Hepatocyte (in vitro differentiated cells): ENCODE results near the gene OSBPL10.

ENCODE experiments used
- EZH2 ChIP-seq: fragments of 200-600 bp; sonication (generic); IDR thresholded peaks from 2 replicates; pipeline ENCODE4 v1.6.1; 2016; ENCODE audit warnings: antibody characterized with exemption, mild to moderate bottlenecking, borderline replicate concordance
- EZH2phosphoT487 ChIP-seq: fragments of 200-600 bp; sonication (generic); IDR thresholded peaks from one replicate; pipeline ENCODE4 v1.6.1; 2018; ENCODE audit warnings: antibody characterized with exemption, mild to moderate bottlenecking, low read depth, moderate library complexity; ENCODE audit not compliant: unreplicated experiment, severe bottlenecking
- TF ChIP-seq, protein P1 (sequence below): fragments of 200-600 bp; sonication (generic); IDR thresholded peaks from 2 replicates; pipeline ENCODE4 v1.5.1; 2016; ENCODE audit warnings: antibody characterized with exemption, mild to moderate bottlenecking; ENCODE audit not compliant: poor library complexity

DNA sequence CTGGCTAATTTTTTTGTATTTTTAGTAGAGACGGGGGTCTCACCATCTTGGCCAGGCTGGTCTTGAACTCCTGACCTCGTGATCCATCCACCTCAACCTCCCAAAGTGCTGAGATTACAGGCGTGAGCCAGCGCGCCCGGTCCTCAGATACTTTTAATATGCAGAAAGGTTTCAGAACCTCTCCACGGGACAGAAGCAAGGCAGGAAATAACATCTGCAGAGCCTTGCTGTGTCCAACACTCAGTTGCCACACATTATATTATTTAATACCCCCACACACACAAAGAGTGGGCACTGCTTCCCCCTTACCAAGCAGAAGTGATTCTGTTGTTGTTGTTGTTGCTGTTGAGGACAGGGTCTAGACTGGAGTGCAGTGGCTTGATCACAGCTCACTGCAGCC is 28.0 kb downstream of the OSBPL10 start:
- TF ChIP-seq, protein P1, sequence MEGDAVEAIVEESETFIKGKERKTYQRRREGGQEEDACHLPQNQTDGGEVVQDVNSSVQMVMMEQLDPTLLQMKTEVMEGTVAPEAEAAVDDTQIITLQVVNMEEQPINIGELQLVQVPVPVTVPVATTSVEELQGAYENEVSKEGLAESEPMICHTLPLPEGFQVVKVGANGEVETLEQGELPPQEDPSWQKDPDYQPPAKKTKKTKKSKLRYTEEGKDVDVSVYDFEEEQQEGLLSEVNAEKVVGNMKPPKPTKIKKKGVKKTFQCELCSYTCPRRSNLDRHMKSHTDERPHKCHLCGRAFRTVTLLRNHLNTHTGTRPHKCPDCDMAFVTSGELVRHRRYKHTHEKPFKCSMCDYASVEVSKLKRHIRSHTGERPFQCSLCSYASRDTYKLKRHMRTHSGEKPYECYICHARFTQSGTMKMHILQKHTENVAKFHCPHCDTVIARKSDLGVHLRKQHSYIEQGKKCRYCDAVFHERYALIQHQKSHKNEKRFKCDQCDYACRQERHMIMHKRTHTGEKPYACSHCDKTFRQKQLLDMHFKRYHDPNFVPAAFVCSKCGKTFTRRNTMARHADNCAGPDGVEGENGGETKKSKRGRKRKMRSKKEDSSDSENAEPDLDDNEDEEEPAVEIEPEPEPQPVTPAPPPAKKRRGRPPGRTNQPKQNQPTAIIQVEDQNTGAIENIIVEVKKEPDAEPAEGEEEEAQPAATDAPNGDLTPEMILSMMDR: no peak
- no peak for TF ChIP-seq EZH2
- TF ChIP-seq EZH2phosphoT487: no peak
